Type B pancreatic cell (in vitro differentiated cells): ENCODE measurements around the gene SLC25A44. TPM values are rescaled to one million over a fixed set of nuclear protein-coding genes. Genes with fewer than 3 reads are reported as not detected.
A peak's percentile ranks its signal among the peaks of the same experiment; 100 is the strongest.

Experiments
- DNase-seq: peaks from one replicate; pipeline ENCODE4 v3.0.0; 2021; ENCODE audit warnings: mixed read lengths; ENCODE audit not compliant: unreplicated experiment; ENCODE audit errors: extremely low spot score
- H3K27ac Mint-ChIP-seq: 2 replicates; pipeline ENCODE4 v1.8.0; 2021; ENCODE audit warnings: mild to moderate bottlenecking, mixed read lengths
- H3K27me3 Mint-ChIP-seq: 2 replicates; pipeline ENCODE4 v1.8.0; 2021; ENCODE audit warnings: mixed read lengths
- H3K36me3 Mint-ChIP-seq: 2 replicates; pipeline ENCODE4 v1.8.0; 2021; ENCODE audit warnings: mixed read lengths
- H3K4me1 Mint-ChIP-seq: one replicate; pipeline ENCODE4 v1.8.0; 2021; ENCODE audit warnings: mixed read lengths; ENCODE audit not compliant: unreplicated experiment
- H3K4me3 Mint-ChIP-seq: 2 replicates; pipeline ENCODE4 v1.8.0; 2021; ENCODE audit warnings: mild to moderate bottlenecking, mixed read lengths
- H3K9me3 Mint-ChIP-seq: 2 replicates; pipeline ENCODE4 v1.8.0; 2021; ENCODE audit warnings: mixed read lengths
- CTCF ChIP-seq: fragments of 200-600 bp; sonication (generic); conservative IDR thresholded peaks from 2 replicates; pipeline ENCODE4 v1.5.0; 2021; ENCODE audit warnings: antibody characterized with exemption, mild to moderate bottlenecking
- total RNA-seq: library from RNA; stranded (reverse); gene quantifications from 2 replicates; pipeline ENCODE4 v1.2.1, GENCODE V29; 2021; ENCODE audit warnings: low replicate concordance

Gene SLC25A44
- total RNA-seq, 1 donor from 2014 or later, result 18.6 TPM

- H3K27me3 Mint-ChIP-seq, result no peaks in the 10 kb centered on the region
- no peak for DNase-seq
- H3K36me3 Mint-ChIP-seq, result no peaks in the 10 kb centered on the region
- TF ChIP-seq CTCF, result no peak
- peak overlapping the region; percentile 77 for H3K4me3 Mint-ChIP-seq
- peak overlapping the region; percentile 61 for H3K27ac Mint-ChIP-seq
- peaks cover 7% of the 10 kb centered on the region for H3K4me1 Mint-ChIP-seq
- H3K9me3 Mint-ChIP-seq, result no peaks in the 10 kb centered on the region
Measured at GRCh38 chr1:156160000-156160742, 33.7 kb upstream of the SLC25A44 start.

DNA sequence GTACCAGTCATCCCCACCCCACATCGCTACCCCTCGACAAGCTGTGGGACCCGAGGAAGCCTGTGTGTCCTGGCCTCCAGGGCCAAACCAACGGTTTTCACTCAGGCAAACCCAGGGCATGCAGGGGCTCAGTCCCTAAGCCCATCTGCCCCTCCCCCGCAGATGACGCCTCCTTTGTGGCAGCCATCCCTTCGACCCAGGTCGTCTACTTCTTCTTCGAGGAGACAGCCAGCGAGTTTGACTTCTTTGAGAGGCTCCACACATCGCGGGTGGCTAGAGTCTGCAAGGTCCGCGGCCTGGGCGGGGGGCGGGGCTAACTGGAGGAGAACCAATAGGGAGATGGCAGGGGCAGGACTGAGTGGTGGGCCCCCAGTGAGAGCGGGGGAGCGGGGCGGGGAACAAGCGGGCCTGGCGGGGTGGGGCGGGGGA lies 33.1 kb upstream of the SLC25A44 start:
- H3K27ac Mint-ChIP-seq, result no peak overlapping the region

DNA sequence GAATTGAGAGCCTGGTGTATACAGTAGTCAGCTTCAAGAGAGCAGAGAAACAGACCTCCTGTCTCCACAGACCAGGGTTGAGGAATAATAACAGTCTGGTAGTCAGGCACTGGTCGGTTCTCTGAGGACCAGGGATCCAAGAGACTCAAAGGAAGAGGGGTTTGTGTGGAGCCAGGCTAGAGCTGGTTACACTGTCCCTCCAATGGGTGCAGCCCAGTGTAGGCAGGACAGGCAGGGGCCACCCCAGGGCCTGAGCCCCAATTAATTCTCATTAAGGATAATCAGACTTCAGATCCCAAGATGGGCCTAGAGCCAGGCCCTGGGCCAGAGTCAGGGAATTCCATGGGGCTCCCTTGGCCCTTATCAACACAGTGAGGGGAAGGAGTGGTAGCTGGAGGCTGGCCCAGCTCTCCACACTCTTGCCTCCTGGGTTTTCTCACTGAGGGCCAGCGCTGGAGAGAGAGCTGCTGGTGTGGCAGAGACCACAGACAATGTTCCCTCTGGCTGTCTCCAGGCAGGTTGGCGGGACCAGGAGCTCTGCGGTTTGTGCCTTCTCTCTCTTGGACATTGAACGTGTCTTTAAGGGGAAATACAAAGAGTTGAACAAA lies 31.4 kb upstream of the SLC25A44 start:
- DNase-seq, result no peak
- peaks cover 7% of the 10 kb centered on the region for H3K4me1 Mint-ChIP-seq
- H3K27ac Mint-ChIP-seq, result no peak overlapping the region
- H3K4me3 Mint-ChIP-seq, result no peak overlapping the region
- H3K27me3 Mint-ChIP-seq, result no peaks in the 10 kb centered on the region
- no peaks in the 10 kb centered on the region for H3K36me3 Mint-ChIP-seq
- no peaks in the 10 kb centered on the region for H3K9me3 Mint-ChIP-seq
- TF ChIP-seq CTCF, result no peak

More for the DNA sequence above, 33.1 kb upstream of the SLC25A44 start:
- TF ChIP-seq CTCF, result no peak
- Mint-ChIP-seq H3K36me3 (no peaks in the 10 kb centered on the region), H3K4me3 (peak overlapping the region; percentile 77), H3K4me1 (peaks cover 7% of the 10 kb centered on the region), H3K9me3 (no peaks in the 10 kb centered on the region), H3K27me3 (no peaks in the 10 kb centered on the region)
- DNase-seq, result peak; percentile 80

- no peak for DNase-seq
- no peaks in the 10 kb centered on the region for H3K9me3 Mint-ChIP-seq
- no peaks in the 10 kb centered on the region for H3K36me3 Mint-ChIP-seq
- H3K4me1 Mint-ChIP-seq, result peaks cover 7% of the 10 kb centered on the region
- no peak overlapping the region for H3K27ac Mint-ChIP-seq
- TF ChIP-seq CTCF, result no peak
- H3K27me3 Mint-ChIP-seq, result no peaks in the 10 kb centered on the region
- no peak overlapping the region for H3K4me3 Mint-ChIP-seq
Measured at GRCh38 chr1:156163712-156164111, 30.2 kb upstream of the SLC25A44 start.

DNA sequence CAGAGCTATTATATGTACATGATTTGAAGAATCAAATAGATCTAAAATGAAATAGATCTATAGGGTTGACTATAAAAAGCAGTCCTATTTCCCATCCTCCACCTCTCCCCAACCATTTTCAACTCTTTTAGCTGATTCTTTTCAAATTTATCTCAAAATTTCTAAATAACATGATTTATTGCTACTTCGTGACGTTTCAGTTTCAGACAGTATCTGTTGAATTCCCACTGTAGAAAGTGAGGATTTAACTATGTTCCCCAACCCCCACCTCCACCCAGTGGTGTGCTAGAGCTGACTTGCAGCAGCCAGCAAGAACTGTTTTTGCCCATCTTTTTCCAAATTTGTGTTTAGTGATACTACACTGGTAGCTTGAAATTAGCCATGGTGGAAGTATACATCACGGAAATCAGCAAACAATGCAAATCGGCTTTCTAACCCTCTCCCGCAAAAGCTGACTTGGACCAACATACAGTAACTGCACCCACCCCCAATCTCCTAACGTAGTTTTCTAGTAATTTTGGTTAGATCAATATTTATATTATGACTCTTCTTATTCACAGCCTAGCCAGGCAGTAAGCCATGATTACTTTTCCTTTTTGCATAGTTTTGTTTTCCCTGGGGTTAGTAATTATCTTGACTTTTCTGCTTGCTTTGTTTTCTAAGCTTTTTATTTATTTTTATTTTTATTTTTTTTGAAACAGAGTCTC lies 29.6 kb upstream of the SLC25A44 start:
- Mint-ChIP-seq H3K4me3 (no peak overlapping the region), H3K9me3 (no peaks in the 10 kb centered on the region), H3K4me1 (peaks cover 7% of the 10 kb centered on the region), H3K36me3 (no peaks in the 10 kb centered on the region), H3K27ac (no peak overlapping the region), H3K27me3 (no peaks in the 10 kb centered on the region)
- TF ChIP-seq CTCF, result no peak
- no peak for DNase-seq
